WERI-Rb-1 (cell line): Measurements from ENCODE around the gene TFAP2C.

Experiments used
- DNase-seq: peaks from one replicate; pipeline ENCODE4 v3.0.0-alpha.2; 2020
- H3K27ac ChIP-seq: fragments of 250-450 bp; sonication (Bioruptor Pico); 2 replicates; pipeline ENCODE4 v1.5.1; 2020; ENCODE audit warnings: mild to moderate bottlenecking, moderate library complexity
- H3K27me3 ChIP-seq: fragments of 250-450 bp; sonication (Bioruptor Pico); 2 replicates; pipeline ENCODE4 v1.5.1; 2021; ENCODE audit warnings: mild to moderate bottlenecking, low read depth, moderate library complexity; ENCODE audit not compliant: insufficient read depth, severe bottlenecking
- H3K36me3 ChIP-seq: fragments of 250-450 bp; sonication (Bioruptor Pico); 2 replicates; pipeline ENCODE4 v1.5.1; 2020; ENCODE audit warnings: mild to moderate bottlenecking, moderate library complexity
- H3K4me3 ChIP-seq: 2 replicates; pipeline ENCODE4 v1.5.1; 2011; ENCODE audit warnings: low read depth, mild to moderate bottlenecking, control low read depth, low read length
- H3K9me3 ChIP-seq: fragments of 250-450 bp; sonication (Bioruptor Pico); 2 replicates; pipeline ENCODE4 v1.5.1; 2021; ENCODE audit warnings: mild to moderate bottlenecking, moderate library complexity; ENCODE audit not compliant: severe bottlenecking
- CTCF ChIP-seq: IDR thresholded peaks from 2 replicates; pipeline ENCODE4 v1.5.1; 2011; ENCODE audit warnings: low read depth, mild to moderate bottlenecking, control low read depth, inconsistent platforms, low read length

TFAP2C gene

DNA sequence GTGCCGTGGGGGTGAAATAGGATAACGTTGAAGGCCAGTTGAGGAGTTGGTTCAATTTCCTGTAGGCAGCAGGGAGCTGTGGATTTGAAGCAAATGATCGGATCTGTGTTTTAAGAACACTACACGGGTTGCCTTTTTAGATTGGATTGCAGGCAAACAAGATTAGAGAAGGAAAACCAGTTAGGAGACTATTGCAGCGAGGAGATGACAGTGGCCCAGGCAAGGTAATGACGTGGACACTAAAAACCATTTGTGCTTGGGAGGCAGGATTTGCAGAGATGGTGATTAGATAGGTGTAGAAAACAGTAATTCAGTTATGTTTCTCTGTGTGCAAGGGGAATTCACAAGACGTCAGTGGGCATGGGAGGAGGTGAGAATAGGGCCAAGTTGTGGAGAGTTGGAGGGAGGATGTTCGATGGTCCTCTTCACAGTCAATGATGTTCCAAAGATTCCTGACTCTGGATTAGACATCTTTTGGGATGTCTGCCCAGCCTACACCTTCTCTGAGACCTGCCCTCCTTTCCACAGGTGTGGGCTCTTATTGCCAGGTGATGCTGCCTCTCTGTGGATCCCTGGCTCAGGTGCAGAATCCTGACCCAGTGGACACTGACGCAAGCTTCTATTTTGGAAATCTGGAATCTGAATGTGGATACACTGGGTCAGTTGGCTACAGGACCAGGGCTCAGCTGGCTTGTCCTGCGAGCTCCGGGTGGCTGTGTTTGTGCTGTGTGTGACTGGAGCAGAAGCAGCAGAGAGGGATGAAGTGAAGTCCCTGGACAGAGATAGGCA is 54.2 kb downstream of the TFAP2C start:
- Histone ChIP-seq H3K27me3 (peaks cover 78% of the 10 kb centered on the region), H3K27ac (no peak overlapping the region), H3K4me3 (no peak overlapping the region), H3K9me3 (no peaks in the 10 kb centered on the region), H3K36me3 (no peaks in the 10 kb centered on the region)
- TF ChIP-seq CTCF = no peak
- no peak for DNase-seq

DNA sequence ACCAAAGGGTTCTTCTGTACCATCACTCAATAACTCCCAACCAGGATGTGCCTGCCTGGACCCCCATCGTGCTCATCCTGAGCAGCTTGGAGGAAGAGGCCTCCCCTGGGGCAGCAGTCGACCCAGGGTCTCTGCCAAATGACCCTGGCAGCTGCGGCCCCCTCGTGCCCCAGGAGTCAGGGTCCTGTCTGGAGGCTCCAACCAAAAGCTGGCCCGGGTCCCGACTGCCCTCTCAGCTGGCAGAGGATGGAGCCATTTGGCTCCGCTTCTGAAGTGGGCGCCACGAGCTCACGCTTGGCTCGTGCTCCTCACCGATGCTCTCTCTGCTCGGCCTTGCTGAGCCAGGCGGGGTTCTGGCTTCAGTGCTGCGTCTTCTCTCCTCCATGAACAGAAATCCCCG is 56.8 kb downstream of the TFAP2C start:
- H3K27me3 ChIP-seq = peaks cover 84% of the 10 kb centered on the region
- no peak for TF ChIP-seq CTCF
- H3K4me3 ChIP-seq = no peak overlapping the region
- H3K36me3 ChIP-seq = no peaks in the 10 kb centered on the region
- H3K9me3 ChIP-seq = no peaks in the 10 kb centered on the region
- H3K27ac ChIP-seq = no peak overlapping the region
- no peak for DNase-seq

DNA sequence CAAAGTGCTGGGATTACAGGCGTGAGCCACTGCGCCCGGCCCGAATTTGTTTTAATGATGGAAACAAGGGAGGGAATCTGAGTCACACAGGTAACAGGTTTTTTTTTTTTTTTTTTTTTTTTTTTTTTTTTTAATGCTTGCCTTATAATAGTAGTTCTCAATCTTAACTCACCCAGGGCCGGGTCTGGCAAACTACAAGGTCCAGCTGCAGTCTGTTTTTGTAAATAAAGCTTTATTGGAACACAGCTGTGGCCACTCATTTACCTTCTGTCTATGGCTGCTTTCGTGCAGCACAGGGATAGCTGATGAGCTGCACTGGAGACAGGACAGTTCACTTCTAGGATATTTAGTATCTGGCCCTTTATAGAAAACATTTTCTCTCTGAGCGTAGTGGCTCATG is 58.0 kb downstream of the TFAP2C start:
- Histone ChIP-seq H3K27ac (no peak overlapping the region), H3K9me3 (no peaks in the 10 kb centered on the region), H3K36me3 (no peaks in the 10 kb centered on the region), H3K27me3 (peaks cover 88% of the 10 kb centered on the region), H3K4me3 (no peak overlapping the region)
- TF ChIP-seq CTCF = no peak
- DNase-seq = no peak

DNA sequence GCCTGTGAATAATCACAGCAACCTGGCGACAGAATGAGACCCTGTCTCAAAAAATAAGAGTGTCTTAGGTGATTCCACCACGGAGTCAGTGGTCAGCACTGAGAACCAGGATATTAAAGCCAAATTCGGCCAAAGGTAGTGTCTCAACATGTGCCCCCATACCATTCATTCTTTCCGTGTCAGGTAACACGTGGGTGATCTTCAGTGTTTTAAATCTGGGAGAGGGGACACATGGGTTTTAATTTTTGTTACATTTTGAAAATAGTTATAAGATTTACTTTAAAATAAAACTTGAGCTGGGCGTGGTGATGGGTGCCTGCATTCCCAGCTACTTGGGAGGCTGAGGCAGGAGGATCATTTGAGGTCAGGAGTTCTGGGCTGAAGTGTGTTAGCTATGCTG is 59.0 kb downstream of the TFAP2C start:
- DNase-seq = no peak
- no peak for TF ChIP-seq CTCF
- H3K36me3 ChIP-seq = no peaks in the 10 kb centered on the region
- H3K4me3 ChIP-seq = no peak overlapping the region
- no peaks in the 10 kb centered on the region for H3K9me3 ChIP-seq
- H3K27me3 ChIP-seq = peaks cover 90% of the 10 kb centered on the region
- H3K27ac ChIP-seq = no peak overlapping the region
